Liver (tissue), 9 donors: Measurements from ENCODE around the gene WFS1. TPM values are rescaled to one million over a fixed set of nuclear protein-coding genes. Genes with fewer than 3 reads are reported as not detected.

Experiments
- DNase-seq: peaks from one replicate; pipeline ENCODE4 v3.0.0-alpha.2; 2017; ENCODE audit warnings: low spot score
- H3K27ac ChIP-seq, 2 donors: one replicate each; pipeline ENCODE4 v1.7.0; 2013; ENCODE audit warnings: inconsistent platforms in 2 of 2, low read length in 2 of 2, control low read depth in 1 of 2, low read depth in 1 of 2, mild to moderate bottlenecking in 1 of 2
- H3K27me3 ChIP-seq, 4 donors: one replicate each; pipeline versions ENCODE4 v1.6.1 to v1.7.0; 2013; ENCODE audit warnings: low read length in 3 of 4, inconsistent platforms in 1 of 4, mild to moderate bottlenecking in 1 of 4, moderate library complexity in 1 of 4; ENCODE audit not compliant: control insufficient read depth in 4 of 4, insufficient read depth in 4 of 4
- H3K36me3 ChIP-seq, 4 donors: one replicate each; pipeline versions ENCODE4 v1.6.1 to v1.7.0; 2013; ENCODE audit warnings: low read length in 3 of 4, mild to moderate bottlenecking in 3 of 4, low read depth in 1 of 4, moderate library complexity in 1 of 4; ENCODE audit not compliant: control insufficient read depth in 4 of 4, insufficient read depth in 3 of 4
- H3K4me1 ChIP-seq, 4 donors: one replicate each; pipeline versions ENCODE4 v1.6.1 to v1.7.0; 2013; ENCODE audit warnings: low read length in 3 of 4, mild to moderate bottlenecking in 3 of 4, moderate library complexity in 1 of 4; ENCODE audit not compliant: control insufficient read depth in 4 of 4, insufficient read depth in 4 of 4
- H3K4me3 ChIP-seq, 3 donors: one replicate each; pipeline versions ENCODE4 v1.6.1 to v1.7.0; 2013; ENCODE audit warnings: low read length in 3 of 3, control low read depth in 1 of 3, low read depth in 1 of 3, mild to moderate bottlenecking in 1 of 3
- H3K9ac ChIP-seq, 2 donors: one replicate each; pipeline ENCODE4 v1.7.0; 2013; ENCODE audit warnings: low read length in 2 of 2, mild to moderate bottlenecking in 2 of 2, moderate library complexity in 2 of 2, control low read depth in 1 of 2, low read depth in 1 of 2
- H3K9me3 ChIP-seq, 4 donors: one replicate each; pipeline versions ENCODE4 v1.6.1 to v1.7.0; 2013; ENCODE audit warnings: low read length in 3 of 4; ENCODE audit not compliant: control insufficient read depth in 4 of 4
- EGR1 ChIP-seq, 2 donors: IDR thresholded peaks; 2 replicates each; pipeline ENCODE4 v1.6.1; 2016 to 2018; ENCODE audit warnings: antibody characterized with exemption in 2 of 2, low read depth in 2 of 2
- FOXA1 ChIP-seq: IDR thresholded peaks from 2 replicates; pipeline ENCODE4 v1.6.1; 2016; ENCODE audit warnings: antibody characterized with exemption
- FOXA2 ChIP-seq: IDR thresholded peaks from 2 replicates; pipeline ENCODE4 v1.6.1; 2016; ENCODE audit warnings: antibody characterized with exemption
- GABPA ChIP-seq, 2 donors: IDR thresholded peaks in 1 of 2; conservative IDR thresholded peaks in 1 of 2; 2 replicates each; pipeline ENCODE4 v1.6.1; 2016; ENCODE audit warnings: antibody characterized with exemption in 2 of 2, mild to moderate bottlenecking in 1 of 2, moderate library complexity in 1 of 2
- HNF4A ChIP-seq, 2 donors: conservative IDR thresholded peaks; 2 replicates each; pipeline ENCODE4 v1.6.1; 2016; ENCODE audit warnings: antibody characterized with exemption in 2 of 2, mild to moderate bottlenecking in 2 of 2
- JUND ChIP-seq, 2 donors: IDR thresholded peaks; 2 replicates each; pipeline ENCODE4 v1.6.1; 2016; ENCODE audit warnings: antibody characterized with exemption in 2 of 2
- NR2F2 ChIP-seq: IDR thresholded peaks from 2 replicates; pipeline ENCODE4 v1.6.1; 2016; ENCODE audit warnings: antibody characterized with exemption
- RAD21 ChIP-seq, 2 donors: IDR thresholded peaks; 2 replicates each; pipeline ENCODE4 v1.6.1; 2016; ENCODE audit warnings: antibody characterized with exemption in 2 of 2, mild to moderate bottlenecking in 2 of 2
- RXRA ChIP-seq, 2 donors: IDR thresholded peaks; 2 replicates each; pipeline ENCODE4 v1.6.1; 2017 to 2018; ENCODE audit warnings: antibody characterized with exemption in 2 of 2, mild to moderate bottlenecking in 1 of 2
- SP1 ChIP-seq: IDR thresholded peaks from 2 replicates; pipeline ENCODE4 v1.6.1; 2018; ENCODE audit warnings: antibody characterized with exemption, mild to moderate bottlenecking
- TAF1 ChIP-seq: conservative IDR thresholded peaks from 2 replicates; pipeline ENCODE4 v1.6.1; 2016; ENCODE audit warnings: antibody characterized with exemption, mild to moderate bottlenecking
- YY1 ChIP-seq: IDR thresholded peaks from 2 replicates; pipeline ENCODE4 v1.6.1; 2016; ENCODE audit warnings: antibody characterized with exemption, mild to moderate bottlenecking
- WGBS: extraction: QIAGEN DNeasy Blood & Tissue Kit; methylation state at CpG from one replicate; pipeline ENCODE4 v1.1.7; 2013; 5-methylcytosine and 5-hydroxymethylcytosine counted together
- polyA plus RNA-seq, 2 donors: library from polyadenylated mRNA; stranded (reverse) in 1 of 2; unstranded in 1 of 2; fragments of 200-250 nt in 1 of 2; fragments of >200 nt in 1 of 2; fragmentation: Nextera tagmentation in 1 of 2; extraction: Ambion mirVana in 1 of 2; gene quantifications; one replicate each; pipeline versions ENCODE4 v1.2.1 to v1.2.3, GENCODE V29; 2013 to 2015
- total RNA-seq, 2 donors: library from RNA; depleted of rRNA; stranded (reverse); fragments of >200 nt; gene quantifications; one replicate each; pipeline ENCODE4 v1.2.3, GENCODE V29; 2014
- TF ChIP-seq, protein P1 (sequence below): IDR thresholded peaks from 2 replicates; pipeline ENCODE4 v1.6.1; 2016; ENCODE audit warnings: antibody characterized with exemption
- TF ChIP-seq, protein P2 (sequence below): IDR thresholded peaks from 2 replicates; pipeline ENCODE4 v1.6.1; 2016; ENCODE audit warnings: antibody characterized with exemption
- TF ChIP-seq, protein P3 (sequence below): fragments of 150-350 bp; IDR thresholded peaks from 2 replicates; pipeline ENCODE4 v1.5.1; 2017; ENCODE audit warnings: improper control_type of control experiment, low read depth, low read length; ENCODE audit not compliant: missing input control
- donor health status: healthy.
- donor health status: healthy.
- donor health status: healthy.
- donor health status: healthy.
- donor health status: healthy.

WFS1 gene
- total and polyA plus RNA-seq, 4 donors, result 6.0 to 23.9 (median 13.0) TPM

DNA sequence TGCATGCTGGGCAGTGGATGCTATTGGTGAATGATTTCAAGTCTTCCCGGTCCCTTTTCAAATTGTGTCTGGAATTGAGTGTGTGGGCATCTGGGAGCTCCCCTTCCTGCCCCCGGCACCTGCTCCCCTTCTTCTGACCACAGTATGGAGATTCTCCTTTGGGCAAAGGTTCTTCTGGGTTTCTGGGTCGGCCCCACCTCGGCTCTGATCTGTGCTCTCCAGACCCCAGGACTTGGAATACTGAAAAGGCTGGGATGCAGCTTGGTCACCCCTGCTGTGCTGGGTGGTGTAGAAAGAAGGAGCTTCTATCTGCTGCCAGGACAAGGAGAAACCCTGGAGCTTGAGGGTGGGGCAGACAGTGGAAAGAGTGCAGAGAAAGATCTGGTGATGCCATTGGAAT is 78.8 kb downstream of the WFS1 start (continued):
- TF ChIP-seq, protein P1, sequence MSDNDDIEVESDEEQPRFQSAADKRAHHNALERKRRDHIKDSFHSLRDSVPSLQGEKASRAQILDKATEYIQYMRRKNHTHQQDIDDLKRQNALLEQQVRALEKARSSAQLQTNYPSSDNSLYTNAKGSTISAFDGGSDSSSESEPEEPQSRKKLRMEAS, result no peak
- TF ChIP-seq HNF4A (conservative IDR thresholded peaks at IDR 0.05) (no peak), YY1 (no peak), GABPA (IDR thresholded peaks at IDR 0.05 in 1 of 2, conservative IDR thresholded peaks at IDR 0.05 in 1 of 2) (no peak), RAD21 (IDR thresholded peaks at IDR 0.05) (no peak), JUND (IDR thresholded peaks at IDR 0.05) (no peak), SP1 (no peak), RXRA (IDR thresholded peaks at IDR 0.05) (no peak)
- TF ChIP-seq, protein P2, sequence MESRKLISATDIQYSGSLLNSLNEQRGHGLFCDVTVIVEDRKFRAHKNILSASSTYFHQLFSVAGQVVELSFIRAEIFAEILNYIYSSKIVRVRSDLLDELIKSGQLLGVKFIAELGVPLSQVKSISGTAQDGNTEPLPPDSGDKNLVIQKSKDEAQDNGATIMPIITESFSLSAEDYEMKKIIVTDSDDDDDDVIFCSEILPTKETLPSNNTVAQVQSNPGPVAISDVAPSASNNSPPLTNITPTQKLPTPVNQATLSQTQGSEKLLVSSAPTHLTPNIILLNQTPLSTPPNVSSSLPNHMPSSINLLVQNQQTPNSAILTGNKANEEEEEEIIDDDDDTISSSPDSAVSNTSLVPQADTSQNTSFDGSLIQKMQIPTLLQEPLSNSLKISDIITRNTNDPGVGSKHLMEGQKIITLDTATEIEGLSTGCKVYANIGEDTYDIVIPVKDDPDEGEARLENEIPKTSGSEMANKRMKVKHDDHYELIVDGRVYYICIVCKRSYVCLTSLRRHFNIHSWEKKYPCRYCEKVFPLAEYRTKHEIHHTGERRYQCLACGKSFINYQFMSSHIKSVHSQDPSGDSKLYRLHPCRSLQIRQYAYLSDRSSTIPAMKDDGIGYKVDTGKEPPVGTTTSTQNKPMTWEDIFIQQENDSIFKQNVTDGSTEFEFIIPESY, result no peak

DNA sequence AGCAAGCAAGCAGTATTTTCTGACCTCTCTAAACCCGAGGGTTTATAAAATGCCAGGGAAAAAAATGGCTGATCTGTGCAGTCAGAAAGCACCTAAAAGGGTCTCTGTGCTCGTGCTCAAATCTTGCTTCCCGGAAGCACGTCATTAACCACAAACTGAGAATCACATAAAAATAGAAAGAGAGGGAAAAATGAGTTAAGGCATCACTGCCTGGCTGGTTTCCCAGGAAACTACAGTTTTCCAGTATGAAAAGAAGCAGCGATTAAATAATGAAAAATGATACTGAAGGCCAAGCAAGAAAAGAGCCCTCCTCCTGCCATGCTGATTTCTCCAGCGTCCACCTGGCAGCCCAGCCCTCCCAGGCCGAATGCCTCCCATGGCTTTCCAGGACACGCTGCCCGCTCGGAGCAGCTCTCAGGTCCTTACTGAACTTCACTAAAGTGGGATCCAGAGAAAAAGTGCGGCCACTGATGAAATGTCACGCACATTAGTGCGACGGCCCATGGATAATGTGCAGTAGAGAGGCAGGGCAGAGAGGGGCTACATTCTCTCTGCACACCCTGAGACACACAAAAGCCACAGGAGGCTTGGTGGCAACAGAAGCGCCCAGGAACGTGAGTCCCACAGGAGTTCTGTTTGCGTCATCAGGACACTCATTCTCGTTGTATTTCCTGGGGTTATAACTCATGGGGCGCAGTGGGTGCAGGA is 80.4 kb downstream of the WFS1 start:
- no peaks in the 10 kb centered on the region for H3K4me1 ChIP-seq
- TF ChIP-seq NR2F2 (no peak), TAF1 (no peak), EGR1 (IDR thresholded peaks at IDR 0.05; ENCODE audit: low read depth in 2 of 2) (no peak), RAD21 (IDR thresholded peaks at IDR 0.05) (no peak), JUND (IDR thresholded peaks at IDR 0.05) (no peak), SP1 (no peak), FOXA2 (no peak), YY1 (no peak), FOXA1 (no peak), GABPA (IDR thresholded peaks at IDR 0.05 in 1 of 2, conservative IDR thresholded peaks at IDR 0.05 in 1 of 2) (no peak), RXRA (IDR thresholded peaks at IDR 0.05) (no peak), HNF4A (conservative IDR thresholded peaks at IDR 0.05) (no peak)
- TF ChIP-seq, protein P3, sequence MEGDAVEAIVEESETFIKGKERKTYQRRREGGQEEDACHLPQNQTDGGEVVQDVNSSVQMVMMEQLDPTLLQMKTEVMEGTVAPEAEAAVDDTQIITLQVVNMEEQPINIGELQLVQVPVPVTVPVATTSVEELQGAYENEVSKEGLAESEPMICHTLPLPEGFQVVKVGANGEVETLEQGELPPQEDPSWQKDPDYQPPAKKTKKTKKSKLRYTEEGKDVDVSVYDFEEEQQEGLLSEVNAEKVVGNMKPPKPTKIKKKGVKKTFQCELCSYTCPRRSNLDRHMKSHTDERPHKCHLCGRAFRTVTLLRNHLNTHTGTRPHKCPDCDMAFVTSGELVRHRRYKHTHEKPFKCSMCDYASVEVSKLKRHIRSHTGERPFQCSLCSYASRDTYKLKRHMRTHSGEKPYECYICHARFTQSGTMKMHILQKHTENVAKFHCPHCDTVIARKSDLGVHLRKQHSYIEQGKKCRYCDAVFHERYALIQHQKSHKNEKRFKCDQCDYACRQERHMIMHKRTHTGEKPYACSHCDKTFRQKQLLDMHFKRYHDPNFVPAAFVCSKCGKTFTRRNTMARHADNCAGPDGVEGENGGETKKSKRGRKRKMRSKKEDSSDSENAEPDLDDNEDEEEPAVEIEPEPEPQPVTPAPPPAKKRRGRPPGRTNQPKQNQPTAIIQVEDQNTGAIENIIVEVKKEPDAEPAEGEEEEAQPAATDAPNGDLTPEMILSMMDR, result no peak
- TF ChIP-seq, protein P2, result no peak
- TF ChIP-seq, protein P1, result no peak
- H3K27me3 ChIP-seq, result no peaks in the 10 kb centered on the region
- no peaks in the 10 kb centered on the region for H3K9me3 ChIP-seq
- WGBS, result 72% methylated on average over 19 of the region's 19 CpGs
- no peak for DNase-seq
- no peak overlapping the region for H3K4me3 ChIP-seq
- H3K36me3 ChIP-seq, result no peaks in the 10 kb centered on the region
- H3K27ac ChIP-seq, result no peak overlapping the region
- no peak overlapping the region for H3K9ac ChIP-seq
